Hematopoietic multipotent progenitor cell treated with erythropoietin and hydrocortisone succinate and interleukin-3 and kit ligand, for 6 days (in vitro differentiated cells): ENCODE results near the gene PXMP2.

Source experiments
- DNase-seq: peaks from one replicate; pipeline ENCODE4 v3.0.0-alpha.2; 2015

PXMP2 gene

GRCh38 chr12:132687211-132688164 lies at the start of gene PXMP2, which contains the start of gene POLE:
Gene PXMP2 (plus strand): TSS chr12:132687587. CDS start chr12:132687671, 84 bp downstream.
Gene POLE (minus strand): TSS chr12:132687342. CDS start chr12:132687315, 27 bp downstream.
- DNase-seq, result peak; percentile 98

DNA sequence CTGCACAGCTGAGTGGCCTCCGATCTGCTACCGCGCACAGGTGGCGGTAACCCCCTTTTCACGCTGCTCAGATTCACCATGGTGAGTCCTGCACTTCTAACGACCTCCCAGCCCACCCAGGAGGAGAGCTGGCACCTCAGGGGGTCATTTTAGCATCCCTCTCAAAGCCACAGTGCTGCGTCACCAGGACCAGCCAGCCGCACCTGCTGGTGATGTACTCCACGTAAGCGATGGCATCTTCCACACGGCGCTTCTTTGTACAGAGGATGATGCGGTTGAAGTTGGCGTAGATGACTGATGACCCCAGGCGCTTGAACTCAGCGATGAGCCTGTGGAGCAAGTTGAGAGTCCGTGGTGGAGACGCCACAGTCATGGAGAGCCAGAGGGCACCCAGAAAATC lies 49.6 kb upstream of the PXMP2 start:
- no peak for DNase-seq

DNA sequence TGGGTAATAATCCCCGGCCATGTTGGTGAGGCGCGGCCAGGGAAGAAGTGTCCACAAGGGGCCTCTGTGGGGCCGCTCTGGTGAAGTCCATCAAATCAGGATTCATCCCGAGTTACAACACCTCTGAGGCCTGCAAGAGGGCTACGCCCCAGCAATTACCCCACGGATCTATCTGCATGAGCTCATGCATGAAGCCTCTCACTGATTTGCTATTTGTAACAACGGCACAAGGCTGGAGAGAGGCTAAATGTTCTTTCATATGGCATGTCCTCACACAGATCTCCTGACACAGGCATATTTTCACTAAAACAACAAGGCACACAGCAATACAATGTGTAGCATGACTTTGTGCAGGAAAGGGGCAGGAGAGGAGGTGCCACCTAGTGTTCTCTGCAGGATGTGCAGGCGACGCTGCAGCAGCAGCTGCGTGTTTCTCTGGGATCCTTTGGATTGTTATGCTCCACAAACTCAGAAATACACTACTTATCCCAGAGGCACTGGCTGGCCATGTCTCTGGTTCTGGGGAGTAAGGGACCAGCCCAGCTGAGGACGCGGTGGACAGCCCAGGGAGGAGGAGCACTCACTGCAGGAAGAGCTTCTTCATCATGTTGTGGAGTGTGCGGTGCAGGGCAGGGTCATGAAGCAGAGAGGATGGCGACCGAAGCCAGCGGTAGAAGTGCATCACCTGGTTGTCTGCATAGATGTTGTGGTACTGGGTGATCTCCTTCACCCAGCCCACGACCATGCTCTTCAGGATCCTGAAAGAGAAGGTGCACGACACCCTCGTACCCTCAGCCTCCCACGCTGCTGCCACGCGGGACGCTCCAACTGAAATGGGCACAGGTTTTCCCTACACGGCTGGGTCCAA lies 48.6 kb upstream of the PXMP2 start:
- peak; percentile 69 for DNase-seq

DNA sequence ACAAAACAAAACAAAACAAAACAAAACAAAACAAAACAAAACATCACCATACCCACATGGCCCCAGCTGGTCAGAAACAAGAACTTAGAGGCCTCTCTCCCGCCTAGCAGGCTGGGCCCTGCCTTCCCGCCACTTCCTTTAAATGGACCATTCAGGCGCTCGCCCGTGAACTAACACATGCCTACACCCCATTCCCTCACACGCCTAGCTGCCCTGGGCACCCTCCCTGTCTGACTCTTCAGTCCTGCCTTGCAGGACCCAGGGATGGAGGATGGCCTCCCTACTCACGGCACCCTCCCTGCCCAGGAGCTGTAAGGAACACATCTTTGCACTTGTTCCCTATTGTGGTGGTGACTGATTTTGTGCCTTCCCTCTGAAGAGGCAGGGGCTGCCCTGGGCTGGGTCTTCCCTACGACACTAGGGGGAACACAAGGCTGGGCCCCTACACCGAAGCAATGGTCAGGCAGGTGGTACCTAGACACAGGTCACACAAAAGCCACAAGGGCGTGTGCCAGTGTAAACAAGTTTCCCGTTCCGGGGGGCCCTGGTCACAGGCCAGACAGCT lies 47.3 kb upstream of the PXMP2 start:
- DNase-seq, result peak; percentile 44

- peak; percentile 87 for DNase-seq
Measured at GRCh38 chr12:132640936-132641335, 46.5 kb upstream of the PXMP2 start.

DNA sequence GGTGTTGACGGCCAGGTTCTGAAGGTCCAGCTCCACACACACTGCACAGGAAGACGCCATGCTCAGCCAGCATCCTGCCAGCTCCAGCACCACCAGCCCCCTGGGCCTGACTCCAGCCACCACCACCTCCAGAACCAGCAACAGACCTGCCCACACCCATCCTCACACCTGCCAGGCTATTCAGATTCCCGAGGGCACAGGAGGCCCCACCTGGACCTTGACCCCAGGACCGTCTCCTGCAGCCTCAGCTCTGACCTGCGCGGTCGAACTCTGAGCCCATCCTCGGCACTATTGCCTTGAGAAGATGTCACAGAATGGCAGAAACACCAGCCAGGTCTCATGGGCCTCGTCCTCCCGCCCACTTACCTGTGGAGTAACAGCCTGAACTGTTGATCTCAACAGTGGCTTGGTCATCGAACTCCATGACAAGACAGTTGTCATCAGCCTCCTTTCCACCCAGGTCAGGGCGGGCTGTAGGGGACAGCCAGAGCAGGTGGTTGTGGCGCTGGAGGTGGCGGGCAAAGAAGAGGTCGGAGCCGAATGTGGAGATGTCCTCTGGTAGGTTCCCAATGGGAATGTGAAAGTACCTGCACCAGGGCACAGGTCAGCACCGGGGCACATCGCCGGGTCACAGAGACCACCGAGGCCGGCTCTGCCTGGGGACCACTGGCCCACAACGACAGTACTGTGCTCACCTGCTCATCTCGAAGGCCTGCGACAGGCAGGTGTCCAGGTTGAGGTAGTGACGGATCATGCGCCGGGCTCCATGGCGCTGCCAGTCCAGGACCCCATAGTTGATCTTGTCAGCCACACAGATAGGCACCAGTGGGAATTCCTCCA lies 45.4 kb upstream of the PXMP2 start:
- no peak for DNase-seq

- no peak for DNase-seq
Measured at GRCh38 chr12:132642846-132643835, 44.2 kb upstream of the PXMP2 start.

DNA sequence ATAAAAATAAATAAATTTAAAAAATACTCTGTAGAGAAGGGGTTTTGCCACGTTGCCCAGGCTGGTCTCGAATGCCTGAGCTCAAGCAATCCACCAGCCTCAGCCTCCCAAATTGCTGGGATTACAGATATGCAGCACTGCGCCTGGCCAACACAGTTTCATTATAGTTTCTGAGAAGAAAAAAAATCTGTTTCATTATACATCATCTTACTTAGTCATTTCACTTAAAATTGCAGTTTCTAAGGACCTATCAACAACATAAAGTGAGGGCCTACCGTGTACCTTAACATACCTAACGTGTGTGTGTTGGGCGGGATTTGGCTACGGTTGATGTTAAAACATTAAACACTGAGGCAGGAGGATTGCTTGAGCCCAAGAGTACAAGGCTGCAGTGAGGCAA lies 40.5 kb upstream of the PXMP2 start:
- DNase-seq, result no peak

- DNase-seq, result no peak
Measured at GRCh38 chr12:132647858-132648257, 39.5 kb upstream of the PXMP2 start.

DNA sequence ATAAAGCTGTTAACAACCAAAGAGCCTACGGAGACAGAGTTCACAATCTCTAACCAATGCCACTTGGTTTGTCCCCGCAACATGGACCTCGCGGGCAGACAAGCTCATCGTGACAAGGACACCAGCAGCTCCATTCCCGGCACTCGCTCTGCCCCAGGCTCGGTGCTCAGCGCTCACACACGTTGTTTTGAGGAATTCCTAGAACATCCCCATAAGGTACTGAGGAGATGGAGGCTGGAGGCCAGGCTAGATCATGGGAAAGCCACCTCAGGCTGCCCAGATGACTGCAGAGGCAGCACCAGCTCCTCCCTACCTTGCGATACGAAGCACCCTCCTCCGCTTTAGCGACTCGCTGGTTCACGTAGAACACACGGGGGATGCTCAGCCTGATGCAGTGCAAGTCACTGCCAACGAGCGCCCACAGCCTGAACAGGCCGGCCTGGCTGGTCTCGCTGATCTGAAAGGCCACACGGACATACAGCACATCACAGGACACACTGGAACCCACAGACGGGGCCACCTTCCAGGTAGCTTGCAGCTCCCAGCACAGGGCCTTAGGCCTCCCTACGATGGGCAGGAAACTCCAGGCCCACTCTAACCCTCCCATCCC lies 38.7 kb upstream of the PXMP2 start:
- no peak for DNase-seq

- DNase-seq, result no peak
Measured at GRCh38 chr12:132649226-132649945, 38.0 kb upstream of the PXMP2 start.

DNA sequence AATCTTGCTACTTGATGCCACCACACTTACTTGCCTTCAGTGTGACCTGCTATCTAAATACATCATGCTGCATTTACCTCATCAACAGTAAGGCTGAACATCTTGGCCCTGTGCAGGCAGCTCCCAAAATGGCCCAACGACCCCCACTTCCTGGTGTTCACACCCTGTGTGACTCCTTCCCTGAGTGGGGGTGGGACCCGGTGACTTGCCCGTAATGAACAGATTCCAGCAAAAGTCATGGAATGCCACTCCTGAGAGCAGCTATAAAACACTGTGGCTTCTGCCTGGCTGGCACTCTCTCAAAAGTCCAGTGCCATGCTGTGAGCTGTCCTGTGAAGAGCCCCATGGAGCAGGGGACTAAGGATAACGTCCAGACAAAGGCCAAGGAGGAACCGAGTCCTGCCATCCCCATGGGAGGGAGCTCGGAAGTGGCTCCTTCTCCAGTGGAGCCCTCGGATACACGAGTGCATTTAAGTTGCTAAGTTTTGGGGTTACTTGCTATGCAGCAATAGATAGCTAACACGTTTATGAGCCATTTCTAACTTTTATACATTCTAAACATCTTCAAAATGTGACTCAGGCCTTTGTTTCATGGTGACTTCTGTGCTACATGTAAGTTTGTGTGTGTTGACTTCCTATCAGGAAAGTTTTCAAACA lies 35.8 kb upstream of the PXMP2 start:
- DNase-seq, result no peak

GRCh38 chr12:132653567-132654290 lies 33.7 kb upstream of the PXMP2 start:
- no peak for DNase-seq

- DNase-seq, result peak; percentile 30
Measured at GRCh38 chr12:132657004-132657727, 30.2 kb upstream of the PXMP2 start.

DNA sequence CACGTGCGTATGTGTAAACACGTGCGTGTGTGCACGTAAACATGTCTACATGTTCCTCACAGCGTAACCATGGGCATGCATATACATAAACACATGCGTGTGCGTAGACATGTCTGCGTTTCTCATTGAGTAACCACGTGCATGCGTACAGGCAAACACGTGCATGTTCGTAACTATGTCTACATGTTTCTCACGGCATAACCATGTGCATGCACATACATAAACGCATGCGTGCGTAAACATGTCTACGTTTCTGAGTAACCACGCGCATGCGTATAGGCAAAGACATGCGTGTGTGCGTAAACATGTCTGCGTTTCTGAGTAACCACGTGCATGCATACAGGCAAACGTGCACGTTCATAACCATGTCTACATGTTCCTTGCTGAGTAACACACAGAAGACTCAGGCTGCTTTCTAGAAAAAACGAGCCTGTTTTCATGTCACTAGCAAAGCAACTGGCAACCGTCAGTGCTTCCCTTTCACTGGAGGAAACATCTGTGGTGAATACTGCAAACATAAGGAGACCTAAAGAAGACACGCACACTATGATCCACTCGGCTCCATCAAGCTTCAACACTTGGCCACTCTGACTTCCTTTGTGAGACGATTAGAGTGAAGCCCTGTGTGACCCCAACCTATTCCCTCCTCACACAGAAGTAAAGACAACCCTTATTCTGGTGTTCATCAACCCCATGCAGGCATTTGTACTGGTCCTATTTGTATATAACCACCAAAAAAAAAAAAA lies 29.1 kb upstream of the PXMP2 start:
- DNase-seq, result peak; percentile 48

DNA sequence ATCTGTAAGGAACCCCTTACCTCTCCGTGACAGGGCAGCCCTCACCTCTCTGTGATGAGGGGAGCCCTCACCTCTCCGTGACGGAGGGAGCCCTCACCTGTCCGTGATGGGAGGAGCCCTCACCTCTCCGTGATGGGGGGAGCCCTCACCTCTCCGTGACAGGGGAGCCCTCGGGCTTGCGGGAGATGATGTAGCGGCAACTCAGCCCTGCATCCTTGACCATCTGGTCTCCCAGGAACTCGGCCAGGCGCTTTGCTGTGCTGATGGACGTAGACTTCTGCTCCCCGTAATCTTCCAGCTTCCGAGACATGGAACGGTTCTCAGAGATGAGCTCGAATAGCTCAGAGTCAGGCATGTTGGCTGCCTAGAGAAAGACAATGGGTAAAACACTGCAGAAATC lies 28.2 kb upstream of the PXMP2 start:
- no peak for DNase-seq

DNA sequence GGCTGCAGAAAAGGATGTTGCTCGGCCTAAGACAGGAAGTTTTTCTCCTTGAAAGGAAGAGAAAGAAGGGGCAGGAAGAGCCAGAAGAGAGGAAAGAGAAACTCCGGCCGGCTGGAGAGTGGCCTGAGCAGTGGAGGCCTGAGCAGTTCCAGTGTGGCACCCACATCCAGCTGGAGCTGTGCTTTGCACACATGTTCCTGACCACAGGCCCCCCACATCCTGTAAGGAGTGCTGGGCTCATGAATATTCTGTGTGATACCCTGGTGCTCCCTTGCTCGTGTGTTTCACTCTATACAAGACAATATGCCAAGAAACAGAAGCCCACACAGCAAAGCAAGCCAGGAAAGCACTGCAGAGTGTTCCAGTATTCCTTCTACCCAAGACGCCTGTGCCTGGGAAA lies 27.3 kb upstream of the PXMP2 start:
- DNase-seq, result no peak
